ENCODE data around the gene MOSPD2. TPM values are rescaled to one million over a fixed set of nuclear protein-coding genes. Genes with fewer than 3 reads are reported as not detected.

Gene MOSPD2
- total RNA-seq (2014; rRNA removed; shearing (Covaris generic)), result 16.6 and 21.7 TPM in 2 replicates

DNA sequence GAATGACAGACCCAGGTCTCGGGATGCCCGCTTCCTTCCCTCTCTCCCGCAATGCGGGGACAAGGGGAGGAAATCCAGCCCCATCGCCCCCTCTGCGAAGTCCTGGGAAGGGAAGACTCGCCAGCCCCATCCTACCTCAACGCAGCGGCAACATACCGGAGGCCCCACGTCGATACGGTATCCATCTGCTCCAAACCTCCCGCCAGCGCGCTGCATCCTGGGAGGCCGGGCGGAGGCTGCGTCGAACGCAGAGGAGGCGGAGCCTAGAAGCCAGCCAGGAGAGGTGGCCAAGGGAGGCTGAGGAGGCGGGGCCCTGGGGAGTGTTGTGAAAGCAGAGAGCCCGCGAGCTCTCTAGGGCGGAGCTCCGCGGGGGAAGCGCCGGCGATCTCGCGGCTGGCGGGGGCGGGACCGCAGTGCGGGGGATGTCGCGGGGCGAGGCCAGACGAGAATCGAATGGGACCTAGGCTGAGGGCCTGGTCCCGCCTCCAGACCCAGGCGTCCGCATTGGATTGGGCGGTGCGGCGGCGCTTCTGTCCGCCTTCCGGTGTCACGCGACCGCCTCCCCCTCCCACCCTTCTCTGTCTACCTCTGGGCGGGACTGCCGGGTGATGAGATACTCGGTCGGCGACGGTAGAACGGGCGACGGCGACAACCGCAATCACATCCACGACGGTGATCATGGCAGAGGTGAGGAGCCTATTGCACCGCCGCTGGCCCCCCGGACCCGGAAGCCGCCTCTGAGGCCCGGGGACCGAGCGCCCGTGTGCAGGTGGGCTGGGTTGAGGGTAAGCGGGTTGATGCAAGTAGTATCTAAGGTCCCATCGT, at the start of gene MOSPD2, which contains the start of gene FANCB:
MOSPD2 (plus strand) TSS at position 571 of the 825 bp plus-strand sequence; CDS start at position 679, 108 bp downstream.
FANCB (minus strand) TSS at position 219 of the 825 bp plus-strand sequence. CDS start 7,559 bp downstream, outside the sequence.
- no peaks in the 10 kb centered on the region for H3K27me3 ChIP-seq (replicated peaks)
- H3K4me3 ChIP-seq, result peak within 1 kb of the TSS; percentile 67
- H3K9me3 ChIP-seq (replicated peaks), result no peaks in the 10 kb centered on the region
- peak within 1 kb of the TSS; percentile 72 for H3K27ac ChIP-seq
- DNase-seq (ENCODE audit: low read depth in 1 of 2, low spot score in 2 of 2), result peak; percentile 86 to 96
- peaks cover 8% of the 10 kb centered on the region for H3K36me3 ChIP-seq
- no peaks in the 10 kb centered on the region for H3K4me1 ChIP-seq (replicated peaks)

DNA sequence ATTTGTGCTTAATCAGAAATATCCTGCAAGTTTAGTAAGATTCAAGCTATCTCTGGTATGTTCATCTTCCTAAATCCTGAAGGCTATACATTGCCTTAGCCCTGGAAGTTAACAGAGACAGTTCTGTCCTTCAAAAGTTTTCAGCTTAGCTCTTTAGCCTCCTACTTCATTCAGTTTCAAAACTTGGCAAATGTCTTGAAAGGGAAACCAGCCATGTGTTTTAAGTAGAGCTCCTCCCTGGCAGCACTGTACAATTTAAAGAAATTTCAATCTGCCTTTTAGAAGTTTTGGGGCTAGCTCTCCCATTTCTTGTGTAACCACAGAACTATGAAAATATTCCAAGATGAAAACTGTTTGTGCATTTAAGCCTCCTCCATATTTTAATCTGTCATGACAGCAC, 47.4 kb upstream of the MOSPD2 start:
- no peaks in the 10 kb centered on the region for H3K4me1 ChIP-seq (replicated peaks)

DNA sequence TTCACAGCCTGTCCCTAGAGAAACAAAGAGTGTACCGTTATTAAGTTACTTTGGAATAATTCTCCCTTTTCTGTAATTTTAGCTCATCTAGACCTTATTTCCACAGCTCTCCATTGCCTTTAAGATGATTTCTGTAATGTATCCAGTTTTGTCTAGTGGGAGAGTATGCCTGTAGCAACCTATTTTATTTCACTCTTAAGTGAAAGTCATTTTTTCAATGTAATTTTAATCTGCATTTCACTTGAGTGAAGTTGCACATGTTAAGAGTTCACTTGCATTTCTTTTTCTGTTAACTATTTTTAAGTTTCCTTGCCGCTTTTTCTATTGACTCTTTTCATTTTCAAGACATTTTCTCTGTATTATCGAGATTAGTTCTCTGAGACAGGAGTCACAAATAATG, 46.9 kb upstream of the MOSPD2 start:
- Histone ChIP-seq H3K4me3 (no peak overlapping the region), H3K27ac (no peak overlapping the region), H3K4me1 (replicated peaks) (no peaks in the 10 kb centered on the region), H3K36me3 (no peaks in the 10 kb centered on the region), H3K27me3 (replicated peaks) (no peaks in the 10 kb centered on the region), H3K9me3 (replicated peaks) (no peaks in the 10 kb centered on the region)
- no peak for DNase-seq (ENCODE audit: low read depth in 1 of 2, low spot score in 2 of 2)

More for the DNA sequence above, 47.4 kb upstream of the MOSPD2 start:
- H3K36me3 ChIP-seq, result no peaks in the 10 kb centered on the region
- no peaks in the 10 kb centered on the region for H3K9me3 ChIP-seq (replicated peaks)
- no peaks in the 10 kb centered on the region for H3K27me3 ChIP-seq (replicated peaks)
- no peak for DNase-seq (ENCODE audit: low read depth in 1 of 2, low spot score in 2 of 2)
- no peak overlapping the region for H3K4me3 ChIP-seq
- no peak overlapping the region for H3K27ac ChIP-seq

DNA sequence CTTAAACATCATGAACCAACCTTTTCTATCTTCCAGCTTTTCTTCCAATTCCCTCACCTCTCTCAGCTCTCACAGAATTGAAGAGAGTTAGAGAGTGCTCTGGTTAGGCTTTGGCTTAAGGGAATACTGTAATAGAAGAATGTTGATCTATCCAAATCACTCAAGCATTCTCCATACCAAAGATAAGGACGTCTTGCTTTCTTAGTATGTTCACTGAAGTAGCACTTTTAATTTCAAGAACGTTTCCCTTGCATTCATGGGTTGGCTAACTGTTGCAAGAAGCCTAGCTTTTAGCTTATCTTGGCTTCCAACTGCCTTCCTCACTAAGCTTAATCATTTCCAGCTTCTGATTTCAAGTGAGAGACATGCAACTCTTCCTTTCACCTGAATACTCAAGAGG, 43.6 kb upstream of the MOSPD2 start:
- Histone ChIP-seq H3K27me3 (replicated peaks) (no peaks in the 10 kb centered on the region), H3K36me3 (no peaks in the 10 kb centered on the region), H3K4me1 (replicated peaks) (peaks cover 19% of the 10 kb centered on the region), H3K27ac (no peak overlapping the region), H3K9me3 (replicated peaks) (no peaks in the 10 kb centered on the region), H3K4me3 (no peak overlapping the region)
- no peak for DNase-seq (ENCODE audit: low read depth in 1 of 2, low spot score in 2 of 2)

- peaks cover 19% of the 10 kb centered on the region for H3K4me1 ChIP-seq (replicated peaks)
- H3K36me3 ChIP-seq, result peaks cover 4% of the 10 kb centered on the region; the same call in 1 of the 2 replicates
- H3K27me3 ChIP-seq (replicated peaks), result no peaks in the 10 kb centered on the region
- peak; percentile 62 to 66 for DNase-seq (ENCODE audit: low read depth in 1 of 2, low spot score in 2 of 2)
- H3K27ac ChIP-seq, result peak overlapping the region; percentile 91
- no peaks in the 10 kb centered on the region for H3K9me3 ChIP-seq (replicated peaks)
- no peak overlapping the region for H3K4me3 ChIP-seq
These were observed 41.1 kb upstream of the MOSPD2 start for GRCh38 chrX:14832151-14832550.

DNA sequence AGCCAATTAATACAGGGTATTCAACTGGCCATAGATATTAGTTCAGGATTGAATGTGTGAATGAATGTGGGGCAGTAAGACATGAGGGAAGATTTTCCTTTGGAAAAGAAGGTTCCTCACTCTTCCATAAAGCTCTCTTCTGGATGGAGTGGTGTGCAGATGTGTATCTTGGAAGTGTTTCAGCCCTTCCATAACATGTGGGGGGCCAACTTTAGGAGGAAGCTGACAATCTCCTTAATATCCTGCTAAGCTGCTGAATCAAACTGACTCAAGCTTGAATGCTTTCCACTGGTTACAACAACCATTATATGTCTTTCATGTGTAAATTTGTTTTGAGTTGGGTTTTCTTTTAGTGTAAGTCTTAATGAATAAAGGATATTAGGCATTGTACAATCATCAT, 40.6 kb upstream of the MOSPD2 start:
- Histone ChIP-seq H3K4me1 (replicated peaks) (peaks cover 19% of the 10 kb centered on the region), H3K27ac (peak overlapping the region; percentile 91), H3K27me3 (replicated peaks) (no peaks in the 10 kb centered on the region), H3K36me3 (peaks cover 4% of the 10 kb centered on the region; the same call in 1 of the 2 replicates), H3K9me3 (replicated peaks) (no peaks in the 10 kb centered on the region), H3K4me3 (no peak overlapping the region)
- DNase-seq (ENCODE audit: low read depth in 1 of 2, low spot score in 2 of 2), result no peak

GRCh38 chrX:14837155-14837554, 36.1 kb upstream of the MOSPD2 start:
- Histone ChIP-seq H3K27ac (no peak overlapping the region), H3K9me3 (replicated peaks) (no peaks in the 10 kb centered on the region), H3K36me3 (peaks cover 4% of the 10 kb centered on the region), H3K4me1 (replicated peaks) (peaks cover 12% of the 10 kb centered on the region), H3K27me3 (replicated peaks) (no peaks in the 10 kb centered on the region), H3K4me3 (no peak overlapping the region)
- no peak for DNase-seq (ENCODE audit: low read depth in 1 of 2, low spot score in 2 of 2)

- no peaks in the 10 kb centered on the region for H3K4me1 ChIP-seq (replicated peaks)
- no peak overlapping the region for H3K4me3 ChIP-seq
- no peak for DNase-seq (ENCODE audit: low read depth in 1 of 2, low spot score in 2 of 2)
- no peaks in the 10 kb centered on the region for H3K27me3 ChIP-seq (replicated peaks)
- no peaks in the 10 kb centered on the region for H3K9me3 ChIP-seq (replicated peaks)
- H3K36me3 ChIP-seq, result no peaks in the 10 kb centered on the region; the same call in 1 of the 2 replicates
- no peak overlapping the region for H3K27ac ChIP-seq
These were observed 29.6 kb upstream of the MOSPD2 start for GRCh38 chrX:14843666-14844065.

- H3K27me3 ChIP-seq (replicated peaks), result no peaks in the 10 kb centered on the region
- no peak for DNase-seq (ENCODE audit: low read depth in 1 of 2, low spot score in 2 of 2)
- H3K27ac ChIP-seq, result no peak overlapping the region
- no peak overlapping the region for H3K4me3 ChIP-seq
- H3K36me3 ChIP-seq, result peaks cover 4% of the 10 kb centered on the region; the same call in 1 of the 2 replicates
- H3K9me3 ChIP-seq (replicated peaks), result no peaks in the 10 kb centered on the region
- no peaks in the 10 kb centered on the region for H3K4me1 ChIP-seq (replicated peaks)
These were observed 21.7 kb upstream of the MOSPD2 start for GRCh38 chrX:14851526-14851925.

DNA sequence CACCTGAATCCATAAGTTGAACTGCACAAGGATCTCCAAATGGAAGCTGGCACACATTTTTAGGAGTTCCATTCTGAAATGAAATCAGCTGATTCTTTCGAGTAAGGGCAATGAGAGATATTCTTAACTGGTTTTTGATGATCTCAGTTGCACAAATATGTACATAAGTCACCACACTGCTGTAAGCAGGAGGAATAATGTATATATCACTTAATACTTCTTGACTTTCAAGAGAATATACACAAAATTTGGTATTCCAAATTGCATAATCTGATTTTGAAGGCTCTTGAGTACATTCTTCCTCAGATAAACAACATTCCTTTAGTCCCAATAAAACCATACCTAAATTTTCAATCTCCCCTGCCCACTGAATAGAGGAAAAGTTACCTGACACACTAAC, 8.6 kb upstream of the MOSPD2 start:
- H3K27me3 ChIP-seq (replicated peaks), result no peaks in the 10 kb centered on the region
- no peak for DNase-seq (ENCODE audit: low read depth in 1 of 2, low spot score in 2 of 2)
- H3K9me3 ChIP-seq (replicated peaks), result no peaks in the 10 kb centered on the region
- H3K27ac ChIP-seq, result peak overlapping the region; percentile 74
- peaks cover 16% of the 10 kb centered on the region for H3K36me3 ChIP-seq
- no peak overlapping the region for H3K4me3 ChIP-seq
- H3K4me1 ChIP-seq (replicated peaks), result peaks cover 12% of the 10 kb centered on the region

- Histone ChIP-seq H3K4me1 (replicated peaks) (peaks cover 12% of the 10 kb centered on the region), H3K36me3 (peaks cover 16% of the 10 kb centered on the region), H3K27me3 (replicated peaks) (no peaks in the 10 kb centered on the region), H3K27ac (peak overlapping the region; percentile 74), H3K4me3 (no peak overlapping the region), H3K9me3 (replicated peaks) (no peaks in the 10 kb centered on the region)
- no peak for DNase-seq (ENCODE audit: low read depth in 1 of 2, low spot score in 2 of 2)
These were observed 8.0 kb upstream of the MOSPD2 start for GRCh38 chrX:14865201-14865600.

DNA sequence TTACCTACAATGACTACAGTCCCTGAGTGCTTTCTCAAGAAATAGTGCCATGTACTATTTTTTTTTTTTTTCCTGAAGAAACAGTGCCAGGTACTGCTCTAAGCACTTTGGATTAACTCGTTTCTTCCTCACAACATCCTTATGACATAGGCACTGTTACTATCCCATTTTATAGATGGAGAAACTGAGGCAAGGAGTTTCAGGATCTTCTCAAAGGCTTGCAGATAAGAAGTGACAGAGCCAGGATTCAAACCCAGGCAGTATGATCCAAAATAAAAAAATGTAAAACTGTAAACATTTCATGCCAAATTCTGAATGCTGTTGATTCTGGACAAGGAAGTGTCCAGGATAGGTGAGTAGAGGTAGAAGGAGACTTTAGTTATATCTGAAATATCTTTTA, 1.5 kb upstream of the MOSPD2 start:
- Histone ChIP-seq H3K4me3 (peak overlapping the region; percentile 67), H3K36me3 (peaks cover 12% of the 10 kb centered on the region), H3K27me3 (replicated peaks) (no peaks in the 10 kb centered on the region), H3K4me1 (replicated peaks) (no peaks in the 10 kb centered on the region), H3K9me3 (replicated peaks) (no peaks in the 10 kb centered on the region), H3K27ac (no peak overlapping the region)
- no peak for DNase-seq (ENCODE audit: low read depth in 1 of 2, low spot score in 2 of 2)

DNA sequence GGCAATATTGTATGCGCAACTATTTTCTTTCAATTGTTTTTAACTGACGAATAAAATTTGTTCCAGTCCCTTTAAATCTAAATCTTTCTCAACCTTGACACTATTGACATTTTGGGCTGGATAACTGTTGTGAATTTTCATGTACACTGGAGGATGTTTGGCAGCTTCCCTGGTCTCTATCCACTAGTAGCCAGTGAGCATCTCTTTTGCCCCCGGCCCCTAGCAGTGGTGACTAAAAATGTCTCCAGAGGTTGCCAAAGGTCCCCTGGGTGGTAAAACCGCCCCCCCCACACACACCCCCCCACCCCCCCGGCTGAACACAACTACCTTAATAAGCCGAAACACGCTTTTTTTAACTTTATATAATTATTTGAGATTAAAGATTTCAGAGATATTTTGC, 866 bp upstream of the MOSPD2 start:
- Histone ChIP-seq H3K27ac (peak overlapping the region; percentile 72; the same call in 1 of the 2 replicates), H3K4me1 (replicated peaks) (no peaks in the 10 kb centered on the region), H3K27me3 (replicated peaks) (no peaks in the 10 kb centered on the region), H3K4me3 (peak overlapping the region; percentile 67), H3K36me3 (peaks cover 12% of the 10 kb centered on the region), H3K9me3 (replicated peaks) (no peaks in the 10 kb centered on the region)
- DNase-seq (ENCODE audit: low read depth in 1 of 2, low spot score in 2 of 2), result no peak

DNA sequence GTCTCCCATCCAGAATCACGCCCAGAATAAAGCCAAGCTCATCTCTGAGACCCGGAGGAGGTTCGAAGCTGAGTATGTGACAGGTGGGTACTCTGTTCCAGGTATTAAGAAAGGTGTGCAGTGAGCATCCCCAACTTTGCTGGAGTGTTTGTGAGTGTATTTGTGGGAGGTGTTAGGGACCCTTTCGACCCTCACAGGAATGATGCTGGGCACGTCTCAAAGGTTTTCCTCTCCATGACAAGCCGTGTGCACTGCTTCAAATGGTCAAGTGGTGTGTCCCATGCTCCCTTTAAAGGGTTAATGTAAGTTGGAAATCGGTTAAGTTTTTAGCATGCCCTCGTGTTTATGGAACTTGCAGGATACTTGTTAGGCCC, 442 bp downstream of the MOSPD2 start:
- Histone ChIP-seq H3K9me3 (replicated peaks) (no peaks in the 10 kb centered on the region), H3K4me3 (peak overlapping the region; percentile 67), H3K27ac (peak overlapping the region; percentile 58), H3K4me1 (replicated peaks) (no peaks in the 10 kb centered on the region), H3K36me3 (peaks cover 5% of the 10 kb centered on the region; the same call in 1 of the 2 replicates), H3K27me3 (replicated peaks) (no peaks in the 10 kb centered on the region)
- peak in 1 of 2 experiments; percentile 1 for DNase-seq (ENCODE audit: low read depth in 1 of 2, low spot score in 2 of 2)

Data from SJSA1 (cell line).